Activated gamma-delta T cell treated with anti-CD3 and anti-CD28 coated beads, Interleukin-2, amount 50 U/mL, for 16 hours (primary cell): ENCODE measurements around the gene LTBP1.

ENCODE experiments used
- DNase-seq: peaks from one replicate; pipeline ENCODE4 v3.0.0-alpha.2; 2020; ENCODE audit warnings: low read depth

The LTBP1 gene

DNA sequence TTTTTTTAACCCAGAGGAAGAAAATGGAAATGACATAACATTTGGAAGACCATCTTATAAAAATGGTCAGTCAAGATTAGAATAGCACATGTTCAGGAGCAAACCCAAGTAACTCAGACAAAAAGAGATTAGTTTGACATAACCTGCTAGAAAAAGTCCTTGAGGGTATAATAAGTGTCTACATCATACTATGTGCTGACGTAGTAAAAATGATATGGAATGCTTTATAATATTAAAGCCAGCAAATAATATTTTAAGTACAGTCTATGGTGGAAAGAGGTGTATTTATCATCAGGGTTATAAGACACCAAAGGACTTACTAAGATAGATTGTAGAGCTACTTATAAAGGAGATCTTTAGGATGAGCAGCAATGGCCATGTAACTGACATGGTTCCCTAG is 169.0 kb downstream of the LTBP1 start:
- DNase-seq = no peak

- DNase-seq = no peak
These were observed 170.0 kb downstream of the LTBP1 start for GRCh38 chr2:33116799-33117198.

DNA sequence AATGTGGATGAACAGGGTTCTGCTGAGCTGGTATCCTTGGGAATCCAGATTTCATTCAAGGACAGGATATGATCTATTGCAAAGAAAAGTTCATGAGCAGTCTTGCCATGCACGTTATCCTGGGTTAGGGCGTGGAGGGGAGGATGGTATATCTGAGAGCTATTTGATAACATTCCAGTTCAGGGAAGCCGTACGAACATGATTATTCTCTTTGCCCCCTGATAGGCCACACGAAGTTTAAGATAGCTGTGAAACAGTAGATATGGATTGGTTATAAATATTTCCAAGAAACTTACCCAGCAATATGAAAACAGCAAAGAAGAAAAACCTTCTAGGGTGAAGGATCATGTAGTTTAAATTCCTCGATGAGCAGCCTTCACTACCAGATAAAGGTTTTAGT is 171.9 kb downstream of the LTBP1 start:
- DNase-seq = no peak

DNA sequence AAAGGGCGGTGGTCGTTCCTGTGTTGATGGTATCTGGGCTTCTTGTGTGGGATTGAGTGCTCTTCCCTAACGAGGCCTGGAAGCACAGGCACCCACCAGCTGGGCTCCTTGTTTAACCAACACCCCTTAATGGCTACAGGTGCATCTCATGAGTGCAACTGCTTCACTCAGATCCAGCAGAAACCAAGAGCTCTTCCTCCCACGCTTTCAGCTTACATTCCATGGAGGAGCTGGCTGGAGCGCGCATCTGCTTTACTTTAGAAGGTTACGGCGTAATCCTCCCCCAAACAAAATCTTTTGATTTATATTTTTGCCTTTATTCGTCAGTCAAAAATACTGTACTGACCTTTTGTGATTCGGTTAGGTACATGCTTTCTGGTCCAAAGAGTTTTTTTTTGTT is 174.7 kb downstream of the LTBP1 start:
- DNase-seq = no peak

DNA sequence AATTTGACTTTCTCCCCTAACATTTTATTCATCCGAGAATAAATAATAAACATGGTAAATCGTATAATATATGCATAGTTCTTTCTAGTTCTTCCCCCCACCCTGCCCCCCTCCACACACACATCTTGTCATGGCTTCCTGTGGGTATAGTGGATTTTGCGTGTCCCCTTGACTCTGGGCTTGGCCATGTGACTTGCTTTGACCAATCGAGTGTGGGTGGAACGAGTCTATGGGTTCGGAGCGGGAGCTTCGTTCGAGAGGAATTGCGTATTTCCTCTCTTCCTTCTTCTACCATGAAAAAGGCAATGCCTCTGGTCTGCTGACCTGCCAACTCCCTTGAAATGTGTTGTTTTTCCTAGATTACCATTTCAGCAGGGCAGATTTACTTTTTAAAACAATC is 175.2 kb downstream of the LTBP1 start:
- no peak for DNase-seq

GRCh38 chr2:33122726-33123125 is 176.0 kb downstream of the LTBP1 start:
- no peak for DNase-seq

GRCh38 chr2:33123216-33123615 is 176.5 kb downstream of the LTBP1 start:
- no peak for DNase-seq

DNA sequence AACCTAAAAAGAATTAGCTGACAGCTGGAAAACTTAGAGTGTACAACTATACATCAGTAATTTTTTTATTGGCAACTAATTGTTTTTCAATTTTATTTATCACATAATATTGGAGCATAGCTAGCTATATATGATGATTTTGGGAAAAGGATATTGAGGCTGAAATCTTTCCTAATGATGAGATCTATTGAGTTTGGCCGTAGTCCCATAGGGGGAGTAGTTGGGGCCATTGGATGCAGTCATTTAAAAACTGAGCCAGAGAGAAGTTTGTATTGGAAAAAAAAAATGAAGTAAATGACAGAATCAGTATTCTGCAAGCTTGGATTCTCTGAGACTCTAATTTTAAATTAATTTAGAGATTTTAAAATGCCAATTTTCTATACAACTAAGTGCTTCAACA is 179.8 kb downstream of the LTBP1 start:
- DNase-seq = no peak

GRCh38 chr2:33126958-33127357 is 180.2 kb downstream of the LTBP1 start:
- DNase-seq = no peak

GRCh38 chr2:33129263-33130053 is 182.7 kb downstream of the LTBP1 start:
- DNase-seq = no peak

DNA sequence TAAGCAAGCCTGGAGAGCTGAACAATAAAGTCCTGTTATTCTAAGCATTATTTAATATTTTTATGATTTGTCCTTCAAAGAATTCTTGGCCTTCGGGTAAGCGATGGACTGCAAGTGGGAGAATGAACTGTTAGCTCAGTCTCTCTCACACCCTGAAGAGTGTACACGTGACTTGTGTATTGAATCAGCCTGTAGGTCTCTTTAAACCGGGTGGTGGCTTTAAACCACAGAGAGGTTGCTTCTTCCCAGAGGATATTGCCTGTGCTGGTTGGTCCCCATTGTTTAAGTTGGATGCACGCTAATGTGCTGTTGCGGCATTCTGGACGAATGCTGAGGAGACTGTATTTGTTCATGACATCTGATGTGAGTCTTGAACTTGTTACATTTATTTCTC is 183.3 kb downstream of the LTBP1 start:
- no peak for DNase-seq

- no peak for DNase-seq
These were observed 183.8 kb downstream of the LTBP1 start for GRCh38 chr2:33130544-33130943.

DNA sequence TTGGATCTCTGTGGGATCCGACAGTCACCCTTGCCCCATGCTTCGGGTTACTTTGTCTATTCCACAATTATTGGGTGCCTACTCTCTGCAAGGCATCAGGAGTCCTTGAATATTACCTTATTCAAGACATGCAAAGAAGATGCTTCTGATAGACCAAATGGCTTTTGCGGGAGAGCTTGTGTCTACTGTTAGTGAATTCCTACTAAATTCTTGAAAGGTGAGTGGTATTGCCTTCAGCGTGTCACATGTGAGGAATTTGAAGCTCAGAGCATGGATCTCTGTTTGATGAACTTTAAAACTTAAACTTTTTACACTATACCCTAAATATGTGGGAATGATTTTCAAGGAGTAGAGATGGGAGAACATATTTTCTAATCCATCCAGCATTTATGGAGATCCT is 184.4 kb downstream of the LTBP1 start:
- DNase-seq = no peak

DNA sequence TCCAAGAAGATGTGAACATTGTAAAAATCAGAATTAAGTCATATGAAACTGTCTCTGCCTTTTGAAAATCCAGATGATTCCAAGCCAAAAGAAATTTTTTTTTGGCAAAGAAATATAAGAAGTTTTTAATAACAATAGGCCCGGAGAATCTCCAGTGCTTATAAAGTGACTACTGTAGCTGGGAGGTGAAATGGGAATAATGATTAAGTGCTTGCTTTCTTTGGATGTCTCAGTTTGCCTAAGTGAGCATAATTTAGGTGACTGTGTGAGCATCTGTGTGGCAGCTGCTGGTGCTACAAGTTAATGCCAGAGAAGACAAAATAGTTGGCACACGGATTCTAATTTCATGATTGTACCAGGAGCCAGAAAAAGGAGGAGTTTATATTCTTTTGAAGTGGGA is 185.0 kb downstream of the LTBP1 start:
- no peak for DNase-seq

- DNase-seq = no peak
These were observed 186.8 kb downstream of the LTBP1 start for GRCh38 chr2:33133454-33133952.

DNA sequence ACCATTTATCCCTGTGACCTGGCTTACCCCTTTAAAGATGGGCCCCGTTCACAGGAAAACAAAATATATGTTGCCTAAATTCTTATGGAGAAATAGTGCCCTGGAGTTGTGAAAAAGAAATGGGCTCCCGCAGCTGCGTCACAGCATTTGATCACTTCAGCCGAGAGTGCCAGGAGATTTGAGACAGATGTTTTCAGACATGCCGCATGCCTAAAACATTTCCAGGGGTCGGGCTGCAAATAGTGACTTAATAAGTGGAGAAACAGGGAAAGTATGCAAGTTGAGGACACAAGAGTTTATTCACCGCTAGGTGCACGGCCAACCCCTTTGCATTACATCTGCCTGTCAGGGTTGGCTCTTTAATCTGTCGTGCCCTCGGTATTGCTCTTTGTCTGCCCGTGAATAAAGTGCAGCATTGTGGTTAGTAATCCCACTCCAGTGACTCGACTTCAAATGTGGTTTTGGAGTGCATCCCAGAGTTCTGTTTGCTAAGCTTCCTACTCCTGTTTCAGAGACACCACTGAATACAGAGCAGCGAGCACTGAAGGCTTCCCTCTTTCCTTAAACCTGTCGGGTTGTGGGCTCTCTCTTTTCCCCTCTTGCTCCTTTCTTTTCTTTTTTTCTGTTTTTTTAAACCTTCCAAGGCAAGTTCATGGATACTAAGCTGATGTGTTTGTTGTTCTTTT is 187.5 kb downstream of the LTBP1 start:
- DNase-seq = no peak

- no peak for DNase-seq
These were observed 188.2 kb downstream of the LTBP1 start for GRCh38 chr2:33134791-33135560.

DNA sequence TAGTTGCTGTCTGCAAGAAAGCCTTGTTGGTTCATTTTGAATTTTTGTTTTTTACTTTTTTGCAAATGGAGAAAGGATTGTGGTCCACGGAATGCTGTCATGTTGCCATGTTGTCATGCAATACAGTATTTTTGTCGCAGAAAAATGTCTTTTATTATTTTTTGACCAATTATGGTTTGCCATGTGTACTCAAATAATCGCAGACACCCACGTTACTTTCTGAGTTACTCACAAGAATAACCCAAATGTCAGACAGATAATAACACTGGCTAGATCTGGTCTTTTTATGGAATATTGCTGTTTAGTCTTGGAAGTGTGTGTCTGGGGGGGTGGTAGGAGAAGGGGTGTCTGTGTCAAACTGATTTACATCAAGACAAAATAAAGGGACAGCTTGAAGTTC is 188.9 kb downstream of the LTBP1 start:
- no peak for DNase-seq

GRCh38 chr2:33136056-33136455 is 189.3 kb downstream of the LTBP1 start:
- no peak for DNase-seq

GRCh38 chr2:33136566-33136965 is 189.8 kb downstream of the LTBP1 start:
- DNase-seq = no peak

GRCh38 chr2:33137331-33137730 is 190.6 kb downstream of the LTBP1 start:
- no peak for DNase-seq

DNA sequence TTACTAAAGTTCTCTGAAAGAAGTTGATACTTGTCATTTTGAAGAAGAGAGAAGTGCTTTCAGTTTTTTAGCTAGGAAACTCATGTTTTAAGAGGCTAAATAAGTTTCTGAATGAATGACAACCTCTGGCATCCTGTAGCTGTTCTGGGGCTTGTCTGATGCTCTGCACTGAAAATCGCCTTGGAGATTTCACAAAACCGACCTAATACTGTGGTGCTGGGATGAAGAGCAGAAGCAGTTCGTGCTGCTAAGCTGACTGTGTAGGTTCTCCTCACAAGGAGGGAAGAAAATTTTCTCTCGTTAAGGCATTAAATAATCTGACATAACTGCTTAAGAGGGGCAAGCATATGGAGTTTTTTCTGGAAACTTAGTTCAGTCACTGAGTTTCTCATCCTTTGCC is 193.2 kb downstream of the LTBP1 start:
- no peak for DNase-seq

DNA sequence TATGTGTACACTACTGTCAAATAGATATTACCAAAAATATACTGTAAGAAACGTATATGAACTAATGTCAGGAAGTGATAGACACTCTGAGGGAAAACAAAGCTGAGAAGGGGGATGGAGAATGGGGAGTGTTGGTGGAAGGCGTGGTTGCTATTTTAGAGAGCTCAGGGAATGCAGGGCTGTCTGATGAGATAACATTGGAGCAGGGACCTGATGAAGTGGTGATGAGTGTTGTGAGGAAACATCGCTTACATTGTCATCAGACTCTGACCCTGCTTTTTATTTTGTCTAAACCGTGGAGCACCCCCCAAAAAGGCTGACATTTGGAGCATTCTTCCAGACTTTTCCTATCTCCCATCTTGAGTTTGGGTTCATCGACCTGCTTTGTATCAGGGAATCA is 194.7 kb downstream of the LTBP1 start:
- no peak for DNase-seq
